ENCODE measurements around the gene CXCR1. TPM values are rescaled to one million over a fixed set of nuclear protein-coding genes. Genes with fewer than 3 reads are reported as not detected.

CXCR1 gene
- total RNA-seq, 1 experiment from 2014 or later, result not detected

GRCh38 chr2:218137514-218137913, 29.2 kb downstream of the CXCR1 start:
- BruUV-seq (replicated peaks), result no TSS peak
- Histone ChIP-seq H3K27ac (ENCODE audit: low read depth, low read length, poor library complexity, severe bottlenecking) (no peak overlapping the region), H3K36me3 (ENCODE audit: insufficient read depth, low read length, poor library complexity, severe bottlenecking) (no peaks in the 10 kb centered on the region), H3K27me3 (replicated peaks; ENCODE audit: insufficient read depth, low read depth, low read length, poor library complexity) (peaks cover 41% of the 10 kb centered on the region), H3K4me1 (ENCODE audit: insufficient read depth, low read length, poor library complexity, severe bottlenecking) (no peaks in the 10 kb centered on the region), H3K4me3 (ENCODE audit: low read depth, low read length, poor library complexity, severe bottlenecking) (no peak overlapping the region), H3K9me3 (ENCODE audit: low read depth, low read length, poor library complexity, severe bottlenecking) (no peaks in the 10 kb centered on the region)
- POLR2A ChIA-PET (ENCODE audit: low non-redundant PET), result no interaction called here
- intact Hi-C loops (cut with micrococcal nuclease; ENCODE audit: unreplicated experiment), result no loop called here
- DNase-seq (ENCODE audit: low spot score), result no peak
- TF ChIP-seq EZH2 (IDR thresholded peaks at IDR 0.05; ENCODE audit: borderline replicate concordance, low read depth, low read length, poor library complexity, severe bottlenecking) (no peak), CTCF (conservative IDR thresholded peaks at IDR 0.05; ENCODE audit: low read depth, low read length) (no peak)
- CTCF ChIA-PET, result no interaction called here

GRCh38 chr2:218130822-218131221, 35.9 kb downstream of the CXCR1 start:
- no peak for DNase-seq (ENCODE audit: low spot score)
- Histone ChIP-seq H3K27me3 (replicated peaks; ENCODE audit: insufficient read depth, low read depth, low read length, poor library complexity) (peaks cover 3% of the 10 kb centered on the region), H3K4me1 (ENCODE audit: insufficient read depth, low read length, poor library complexity, severe bottlenecking) (no peaks in the 10 kb centered on the region), H3K36me3 (ENCODE audit: insufficient read depth, low read length, poor library complexity, severe bottlenecking) (no peaks in the 10 kb centered on the region), H3K9me3 (ENCODE audit: low read depth, low read length, poor library complexity, severe bottlenecking) (no peaks in the 10 kb centered on the region), H3K27ac (ENCODE audit: low read depth, low read length, poor library complexity, severe bottlenecking) (no peak overlapping the region), H3K4me3 (ENCODE audit: low read depth, low read length, poor library complexity, severe bottlenecking) (no peak overlapping the region)
- no peak for TF ChIP-seq CTCF (conservative IDR thresholded peaks at IDR 0.05; ENCODE audit: low read depth, low read length)
- TF ChIP-seq EZH2 (IDR thresholded peaks at IDR 0.05; ENCODE audit: borderline replicate concordance, low read depth, low read length, poor library complexity, severe bottlenecking), result no peak
- CTCF ChIA-PET, result no interaction called here
- no TSS peak for BruUV-seq (replicated peaks)
- POLR2A ChIA-PET (ENCODE audit: low non-redundant PET), result no interaction called here
- intact Hi-C loops (cut with micrococcal nuclease; ENCODE audit: unreplicated experiment), result no loop called here

GRCh38 chr2:218130377-218130776, 36.4 kb downstream of the CXCR1 start:
- POLR2A ChIA-PET (ENCODE audit: low non-redundant PET), result no interaction called here

More at GRCh38 chr2:218130377-218130776, 36.4 kb downstream of the CXCR1 start:
- no peaks in the 10 kb centered on the region for H3K9me3 ChIP-seq (ENCODE audit: low read depth, low read length, poor library complexity, severe bottlenecking)
- DNase-seq (ENCODE audit: low spot score), result no peak
- no peaks in the 10 kb centered on the region for H3K4me1 ChIP-seq (ENCODE audit: insufficient read depth, low read length, poor library complexity, severe bottlenecking)
- H3K27ac ChIP-seq (ENCODE audit: low read depth, low read length, poor library complexity, severe bottlenecking), result no peak overlapping the region
- TF ChIP-seq CTCF (conservative IDR thresholded peaks at IDR 0.05; ENCODE audit: low read depth, low read length), result no peak
- TF ChIP-seq EZH2 (IDR thresholded peaks at IDR 0.05; ENCODE audit: borderline replicate concordance, low read depth, low read length, poor library complexity, severe bottlenecking), result no peak
- CTCF ChIA-PET, result no interaction called here
- no peak overlapping the region for H3K4me3 ChIP-seq (ENCODE audit: low read depth, low read length, poor library complexity, severe bottlenecking)
- no TSS peak for BruUV-seq (replicated peaks)
- no peaks in the 10 kb centered on the region for H3K36me3 ChIP-seq (ENCODE audit: insufficient read depth, low read length, poor library complexity, severe bottlenecking)
- intact Hi-C loops (cut with micrococcal nuclease; ENCODE audit: unreplicated experiment), result no loop called here
- peaks cover 3% of the 10 kb centered on the region for H3K27me3 ChIP-seq (replicated peaks; ENCODE audit: insufficient read depth, low read depth, low read length, poor library complexity)
